Stimulated activated CD4-positive, alpha-beta T cell treated with anti-CD3 and anti-CD28 coated beads, Interleukin-15, amount 100 ng/mL, for 24 hours (primary cell): ENCODE data around the gene SRP9.
A peak's percentile ranks its signal among the peaks of the same experiment; 100 is the strongest.

Source experiments
- DNase-seq: peaks from one replicate; pipeline ENCODE4 v3.0.0-alpha.2; 2020

The SRP9 gene, protein sequence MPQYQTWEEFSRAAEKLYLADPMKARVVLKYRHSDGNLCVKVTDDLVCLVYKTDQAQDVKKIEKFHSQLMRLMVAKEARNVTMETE

GRCh38 chr1:225777583-225778336, at the start of gene SRP9:
TSS of gene SRP9 (plus strand) at chr1:225777826. CDS start at chr1:225777941, 115 bp downstream.
- DNase-seq, result peak; percentile 99

DNA sequence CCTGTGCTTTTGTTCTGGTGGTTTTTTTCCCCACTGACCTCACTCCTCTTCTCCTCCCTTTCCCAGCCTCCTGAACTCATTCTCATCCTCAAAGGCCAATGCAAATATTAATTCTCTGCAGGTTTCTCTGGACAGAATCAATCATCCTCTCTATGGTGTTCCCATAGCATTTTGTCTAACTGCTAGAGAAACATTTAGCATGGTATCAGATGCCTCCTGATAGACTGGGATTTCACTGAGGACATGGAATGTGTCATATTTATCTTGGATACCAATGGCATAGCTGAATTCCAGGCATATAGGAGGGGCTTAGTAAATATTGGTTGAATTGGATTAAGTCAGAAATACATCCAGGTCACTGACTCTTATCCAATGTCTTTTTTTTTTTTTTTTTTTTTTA, 46.1 kb upstream of the SRP9 start:
- DNase-seq, result no peak

DNA sequence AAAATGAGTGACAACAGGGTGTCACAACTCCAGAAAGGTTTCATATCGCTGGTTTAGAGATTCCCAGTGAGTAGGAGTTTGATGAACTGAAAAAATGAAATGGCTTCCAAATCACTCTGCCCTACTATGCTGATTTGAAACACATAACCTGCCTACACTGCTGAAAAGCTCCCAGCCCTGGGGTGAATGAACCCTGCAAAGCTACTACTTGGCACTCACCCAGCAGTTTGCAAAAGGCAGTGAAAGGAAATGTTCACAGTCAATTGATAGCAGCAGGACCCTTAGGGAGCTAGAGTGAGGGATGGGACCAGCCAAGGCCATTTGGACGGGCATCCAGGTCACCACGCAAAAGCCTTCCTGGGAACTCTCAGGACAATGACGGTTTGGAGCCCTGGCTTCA, 44.4 kb upstream of the SRP9 start:
- DNase-seq, result no peak

DNA sequence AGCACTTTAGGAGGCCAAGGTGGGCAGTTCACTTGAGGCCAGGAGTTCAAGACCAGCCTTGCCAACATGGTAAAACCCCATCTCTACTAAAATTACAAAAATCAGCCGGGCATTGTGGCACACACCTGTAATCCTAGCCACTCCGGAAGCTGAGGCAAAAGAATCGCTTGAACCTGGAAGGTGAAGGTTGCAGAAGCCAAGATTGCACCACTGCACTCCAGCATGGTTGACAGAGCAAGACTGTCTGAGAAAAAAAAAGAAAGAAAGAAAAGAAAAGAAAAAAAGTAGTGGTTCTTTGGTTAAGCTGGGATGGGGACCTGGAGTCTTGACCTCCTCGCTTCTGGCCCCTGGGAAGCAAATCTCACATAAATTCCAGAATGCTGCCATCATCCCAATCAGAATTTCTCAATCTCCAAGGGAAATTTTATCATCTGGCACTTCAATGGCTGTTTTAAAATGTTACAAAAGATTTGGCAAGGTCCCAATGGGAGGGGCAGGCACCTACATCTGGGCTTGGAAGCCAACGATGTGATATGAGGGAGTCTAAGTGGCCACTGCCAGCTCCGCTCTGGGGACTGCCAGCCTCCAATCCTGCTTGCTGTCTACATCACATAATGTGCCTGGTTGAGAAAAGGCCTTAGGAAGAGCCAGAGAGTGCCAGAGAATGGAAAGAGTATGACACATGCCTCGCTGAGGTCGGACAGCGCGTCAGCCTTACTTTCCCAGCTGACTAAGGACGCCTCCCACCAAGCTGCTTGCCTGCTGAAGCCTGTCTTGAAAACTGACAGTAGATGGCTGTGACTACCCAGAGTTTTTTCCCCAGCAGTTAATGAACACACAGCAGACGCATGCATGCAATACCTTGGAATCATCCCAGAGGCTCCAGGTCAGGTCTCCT, 42.1 kb upstream of the SRP9 start:
- no peak for DNase-seq

- DNase-seq, result no peak
Observed at GRCh38 chr1:225736437-225737098, 41.1 kb upstream of the SRP9 start.

GRCh38 chr1:225737161-225737560, 40.5 kb upstream of the SRP9 start:
- no peak for DNase-seq

GRCh38 chr1:225737866-225738265, 39.8 kb upstream of the SRP9 start:
- no peak for DNase-seq

DNA sequence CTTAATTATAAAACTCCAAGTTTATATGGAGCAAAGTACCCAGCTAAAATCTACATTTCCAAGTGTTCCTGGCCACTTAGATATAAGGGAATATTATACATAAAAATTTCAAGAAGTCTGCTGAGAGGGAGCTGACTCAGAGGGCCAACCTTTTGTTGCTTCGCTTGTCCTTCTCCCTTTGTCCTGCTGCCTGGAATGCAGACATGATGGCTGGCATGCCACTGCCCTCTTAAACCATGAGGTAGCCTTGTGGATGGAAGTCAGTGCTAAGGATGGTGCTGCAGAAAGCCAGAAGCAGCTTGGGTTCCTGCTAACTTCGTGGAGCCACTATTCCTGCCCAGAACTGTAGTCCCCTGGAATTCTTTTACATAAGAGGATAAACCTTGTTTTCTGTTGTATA, 38.9 kb upstream of the SRP9 start:
- DNase-seq, result no peak

- no peak for DNase-seq
Observed at GRCh38 chr1:225739542-225740107, 38.0 kb upstream of the SRP9 start.

DNA sequence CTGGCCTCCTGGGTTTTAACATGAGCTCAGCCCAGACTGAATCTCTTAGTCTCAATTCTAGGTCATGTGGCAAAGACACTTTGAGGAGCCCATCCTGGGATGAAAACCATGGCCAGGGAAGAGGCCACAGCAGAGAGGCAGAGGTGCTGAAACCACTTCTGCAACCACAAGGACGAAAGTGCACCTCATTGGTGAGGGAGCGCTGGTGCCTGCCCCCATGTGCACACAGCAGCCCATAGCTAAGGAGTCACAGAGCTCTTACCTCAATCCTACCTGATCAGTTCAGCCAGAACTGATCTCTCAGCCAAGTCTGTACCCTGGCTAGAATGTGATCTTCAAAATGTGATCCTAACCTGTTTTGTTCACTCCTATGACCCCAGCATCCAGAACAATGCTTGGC, 32.9 kb upstream of the SRP9 start:
- no peak for DNase-seq

DNA sequence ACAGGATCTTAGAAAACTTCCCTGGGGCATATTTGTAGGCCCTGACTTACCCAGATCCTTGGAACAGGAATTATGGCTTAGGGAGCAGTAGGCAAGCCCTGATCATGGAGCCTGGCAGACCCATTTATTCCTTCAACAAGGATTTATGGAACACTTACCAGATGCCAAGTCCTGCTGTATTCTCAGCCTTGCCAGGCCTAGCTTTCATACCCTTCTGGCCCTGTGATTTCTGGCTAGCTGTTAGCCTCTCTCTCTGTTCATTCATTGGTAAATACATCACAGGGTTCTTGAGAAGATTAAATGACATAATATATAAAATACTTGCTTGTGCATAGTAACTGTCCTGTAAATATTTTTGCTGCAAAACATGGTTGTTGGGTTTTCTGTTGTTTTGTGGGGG, 32.4 kb upstream of the SRP9 start:
- no peak for DNase-seq

- DNase-seq, result no peak
Observed at GRCh38 chr1:225746361-225747179, 31.1 kb upstream of the SRP9 start.

- no peak for DNase-seq
Observed at GRCh38 chr1:225747566-225747965, 30.1 kb upstream of the SRP9 start.

GRCh38 chr1:225748529-225748928, 29.1 kb upstream of the SRP9 start:
- DNase-seq, result no peak

- no peak for DNase-seq
Observed at GRCh38 chr1:225749706-225750105, 27.9 kb upstream of the SRP9 start.

DNA sequence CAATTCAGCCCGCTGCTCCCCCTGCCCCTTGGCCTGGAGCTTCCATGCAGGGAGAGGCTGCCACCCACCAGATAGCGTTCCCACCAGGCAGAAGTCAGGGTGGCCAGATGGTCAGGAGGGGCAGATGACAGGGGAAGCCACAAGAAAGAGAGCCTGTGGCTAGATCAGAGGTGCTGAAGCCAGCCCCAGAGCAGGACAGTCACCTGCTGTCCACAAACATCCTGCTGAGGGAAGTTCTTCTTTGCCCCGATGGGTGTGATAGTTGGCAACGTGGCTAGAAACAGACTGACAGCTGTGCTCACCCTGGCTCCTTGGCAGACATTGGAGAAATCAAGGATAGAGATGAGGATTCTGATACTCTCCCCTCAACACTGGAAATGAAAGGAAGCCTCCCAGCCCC, 27.2 kb upstream of the SRP9 start:
- DNase-seq, result no peak

DNA sequence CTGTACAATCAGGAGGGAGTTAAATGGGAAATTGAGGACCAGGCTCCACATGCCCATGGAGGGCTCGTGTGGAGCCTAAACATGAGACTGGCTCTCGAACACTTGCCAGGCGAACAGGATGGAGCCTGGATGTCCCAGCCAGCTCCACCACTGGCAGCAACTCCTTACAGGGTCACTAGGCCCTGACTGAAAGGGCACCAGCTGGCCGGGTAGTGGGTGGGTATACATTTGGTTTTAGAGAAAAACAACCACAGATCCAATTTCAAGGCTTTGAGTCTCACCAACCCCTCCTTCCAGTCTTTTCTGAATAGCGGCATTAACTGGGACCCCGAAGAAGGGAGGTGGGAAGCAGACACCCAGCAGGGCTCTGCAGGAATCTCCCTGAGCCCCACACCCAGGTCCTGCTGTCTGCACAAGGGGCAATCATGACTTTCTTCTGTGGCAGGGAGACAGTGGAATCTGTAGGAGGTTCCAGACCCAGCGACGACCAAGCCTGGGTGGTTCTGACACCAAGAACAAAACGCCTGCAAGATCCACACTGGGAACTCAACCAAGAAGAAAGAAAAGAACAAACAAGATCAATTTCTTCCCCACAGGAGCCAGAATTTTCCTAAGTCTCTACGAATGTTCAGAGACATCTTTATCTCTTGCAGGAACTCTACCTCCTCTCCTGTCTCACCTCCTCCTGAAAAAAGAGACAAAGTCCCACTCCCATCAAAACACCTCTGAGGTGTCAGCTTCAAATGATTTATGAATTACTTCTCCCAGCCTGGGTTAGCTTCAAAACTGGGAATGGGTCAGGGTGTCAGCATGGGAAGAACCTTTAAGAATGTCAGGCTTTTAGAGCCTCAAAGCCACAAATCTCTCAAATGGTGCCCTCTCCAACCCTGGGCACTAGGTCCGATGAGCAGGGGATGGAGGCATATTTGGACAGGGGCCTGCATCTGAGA, 26.5 kb upstream of the SRP9 start:
- DNase-seq, result no peak

GRCh38 chr1:225752245-225752644, 25.4 kb upstream of the SRP9 start:
- DNase-seq, result no peak

- no peak for DNase-seq
Observed at GRCh38 chr1:225754940-225755641, 22.5 kb upstream of the SRP9 start.

- DNase-seq, result no peak
Observed at GRCh38 chr1:225755671-225756319, 21.8 kb upstream of the SRP9 start.
